Stimulated activated CD8-positive, alpha-beta memory T cell treated with anti-CD3 and anti-CD28 coated beads, Interleukin-12 subunit alpha, Interleukin-12 subunit beta, amount 100 ng/mL, for 1 hour (primary cell): ENCODE data around the gene OPN1MW.
A peak's percentile ranks its signal among the peaks of the same experiment; 100 is the strongest.
"Not testable (repeated sequence)": the region's sequence is repeated elsewhere in the genome, so short reads cannot be mapped to it uniquely, and the experiment has no call there.

ENCODE experiments used
- DNase-seq: peaks from one replicate; pipeline ENCODE4 v3.0.0-alpha.2; 2020; ENCODE audit warnings: low read depth

The OPN1MW gene

DNA sequence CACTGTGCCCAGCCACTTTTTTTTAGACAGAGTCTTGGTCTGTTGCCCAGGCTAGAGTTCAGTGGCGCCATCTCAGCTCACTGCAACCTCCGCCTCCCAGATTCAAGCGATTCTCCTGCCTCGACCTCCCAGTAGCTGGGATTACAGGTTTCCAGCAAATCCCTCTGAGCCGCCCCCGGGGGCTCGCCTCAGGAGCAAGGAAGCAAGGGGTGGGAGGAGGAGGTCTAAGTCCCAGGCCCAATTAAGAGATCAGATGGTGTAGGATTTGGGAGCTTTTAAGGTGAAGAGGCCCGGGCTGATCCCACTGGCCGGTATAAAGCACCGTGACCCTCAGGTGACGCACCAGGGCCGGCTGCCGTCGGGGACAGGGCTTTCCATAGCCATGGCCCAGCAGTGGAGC lies at the start of gene OPN1MW:
TSS of gene OPN1MW (plus strand) at position 301 of the 400 bp plus-strand sequence. CDS start at position 383, 82 bp downstream.
- DNase-seq, result not testable (repeated sequence)

DNA sequence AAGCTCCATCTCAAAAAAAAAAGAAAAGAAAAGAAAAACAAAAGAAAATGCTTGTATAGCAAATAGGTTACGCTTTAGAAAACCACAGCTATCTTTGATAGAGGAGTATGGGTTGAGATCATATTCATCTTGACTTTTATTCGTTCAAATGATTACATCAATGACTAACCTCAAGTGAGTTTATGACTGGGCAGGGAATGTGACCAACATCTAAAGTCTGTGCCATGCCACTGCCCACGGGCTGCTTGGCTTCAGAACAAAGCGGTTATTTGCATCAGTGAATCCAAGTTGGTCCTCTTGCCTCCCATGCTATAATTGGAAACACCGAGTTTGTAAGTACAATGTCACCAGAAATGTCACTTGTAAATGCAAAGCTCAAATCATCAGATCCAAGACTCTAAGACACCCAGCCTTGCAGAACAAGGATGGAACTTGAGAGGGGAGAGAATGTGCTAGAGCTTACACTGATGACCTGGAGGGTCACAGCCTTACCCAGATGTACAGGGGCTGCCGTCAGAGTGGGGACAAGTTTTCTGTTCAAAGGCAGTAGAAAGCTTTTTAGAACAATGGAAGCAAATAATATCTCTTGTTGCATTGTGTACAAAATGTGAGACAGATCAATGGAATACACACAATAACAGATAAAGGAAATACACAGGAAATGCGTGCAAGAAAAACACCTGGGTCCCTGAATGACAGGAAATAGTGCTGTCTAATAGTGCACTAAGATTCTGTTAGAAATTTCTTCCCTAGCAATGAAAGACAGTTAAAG lies 46.8 kb upstream of the OPN1MW start:
- DNase-seq, result no peak

DNA sequence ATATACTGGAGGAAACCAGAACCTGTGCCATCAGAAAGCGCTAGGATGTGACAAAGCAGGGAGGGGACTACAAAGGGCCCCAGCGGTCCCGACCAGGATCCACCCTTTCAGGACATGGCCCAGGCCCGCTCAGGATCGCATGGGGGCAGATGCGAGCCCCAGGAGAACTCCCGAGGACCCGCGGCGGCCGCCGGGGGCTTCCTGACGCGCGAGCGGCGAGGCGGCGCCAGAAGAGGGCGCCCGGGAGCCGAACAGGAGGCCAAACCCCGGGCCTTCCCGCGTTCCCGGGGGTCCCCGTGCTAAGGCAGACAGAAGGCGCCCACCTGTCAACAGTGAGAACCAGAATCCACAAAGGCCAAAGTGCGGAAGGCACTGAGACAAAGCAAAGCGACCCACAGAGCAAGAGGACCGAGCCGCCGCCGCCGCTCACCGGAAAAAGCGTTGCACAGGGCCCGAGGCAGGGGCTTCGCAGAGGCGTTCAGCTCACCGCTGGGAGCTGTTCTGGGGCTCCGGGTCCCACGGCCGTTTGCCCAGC lies 45.7 kb upstream of the OPN1MW start:
- peak; percentile 42 for DNase-seq

DNA sequence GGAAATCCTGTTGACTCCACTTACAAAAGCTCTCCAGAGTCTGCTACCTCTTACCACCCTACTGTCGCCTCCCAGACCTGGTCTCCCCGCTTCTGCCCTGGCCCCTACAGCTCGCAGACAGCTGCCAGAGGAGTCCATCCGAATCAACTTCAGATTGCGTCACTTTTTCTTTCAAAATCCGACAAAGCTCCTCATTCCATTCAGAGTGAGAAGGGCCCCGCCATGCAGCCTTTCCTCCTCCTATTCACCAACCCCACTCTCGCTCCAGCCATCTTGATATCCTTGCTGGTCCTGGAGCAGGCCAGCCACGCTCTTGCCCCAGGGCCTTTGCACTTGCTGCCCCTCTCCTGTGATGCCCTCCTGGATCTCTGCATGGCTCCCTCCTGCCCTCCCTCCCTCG lies 43.5 kb upstream of the OPN1MW start:
- DNase-seq, result no peak

DNA sequence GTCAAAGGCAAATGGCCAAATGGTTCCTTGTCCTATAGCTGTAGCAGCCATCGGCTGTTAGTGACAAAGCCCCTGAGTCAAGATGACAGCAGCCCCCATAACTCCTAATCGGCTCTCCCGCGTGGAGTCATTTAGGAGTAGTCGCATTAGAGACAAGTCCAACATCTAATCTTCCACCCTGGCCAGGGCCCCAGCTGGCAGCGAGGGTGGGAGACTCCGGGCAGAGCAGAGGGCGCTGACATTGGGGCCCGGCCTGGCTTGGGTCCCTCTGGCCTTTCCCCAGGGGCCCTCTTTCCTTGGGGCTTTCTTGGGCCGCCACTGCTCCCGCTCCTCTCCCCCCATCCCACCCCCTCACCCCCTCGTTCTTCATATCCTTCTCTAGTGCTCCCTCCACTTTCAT lies 42.2 kb upstream of the OPN1MW start:
- no peak for DNase-seq

DNA sequence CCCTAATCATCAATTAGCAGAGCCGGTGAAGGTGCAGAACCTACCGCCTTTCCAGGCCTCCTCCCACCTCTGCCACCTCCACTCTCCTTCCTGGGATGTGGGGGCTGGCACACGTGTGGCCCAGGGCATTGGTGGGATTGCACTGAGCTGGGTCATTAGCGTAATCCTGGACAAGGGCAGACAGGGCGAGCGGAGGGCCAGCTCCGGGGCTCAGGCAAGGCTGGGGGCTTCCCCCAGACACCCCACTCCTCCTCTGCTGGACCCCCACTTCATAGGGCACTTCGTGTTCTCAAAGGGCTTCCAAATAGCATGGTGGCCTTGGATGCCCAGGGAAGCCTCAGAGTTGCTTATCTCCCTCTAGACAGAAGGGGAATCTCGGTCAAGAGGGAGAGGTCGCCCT lies 41.7 kb upstream of the OPN1MW start:
- DNase-seq, result no peak

DNA sequence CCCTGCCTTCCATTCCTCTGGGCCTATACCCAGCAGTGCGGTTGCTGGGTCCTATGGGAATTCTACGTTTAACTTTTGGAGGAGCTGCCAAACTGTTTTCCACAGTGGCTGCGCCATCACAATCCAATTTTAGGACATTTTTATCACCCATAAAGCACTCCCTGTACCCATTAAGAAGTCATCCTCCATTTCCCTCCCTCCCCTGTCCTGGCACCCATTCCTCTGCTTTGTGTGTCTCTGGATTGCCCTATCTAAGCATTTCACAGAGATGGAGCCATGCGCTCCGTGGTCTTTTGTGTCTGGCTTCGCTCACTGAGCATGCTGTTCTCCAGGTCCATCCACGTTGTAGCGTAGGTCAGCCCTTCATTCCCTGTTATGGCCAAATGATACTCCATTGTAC lies 40.0 kb upstream of the OPN1MW start:
- no peak for DNase-seq

DNA sequence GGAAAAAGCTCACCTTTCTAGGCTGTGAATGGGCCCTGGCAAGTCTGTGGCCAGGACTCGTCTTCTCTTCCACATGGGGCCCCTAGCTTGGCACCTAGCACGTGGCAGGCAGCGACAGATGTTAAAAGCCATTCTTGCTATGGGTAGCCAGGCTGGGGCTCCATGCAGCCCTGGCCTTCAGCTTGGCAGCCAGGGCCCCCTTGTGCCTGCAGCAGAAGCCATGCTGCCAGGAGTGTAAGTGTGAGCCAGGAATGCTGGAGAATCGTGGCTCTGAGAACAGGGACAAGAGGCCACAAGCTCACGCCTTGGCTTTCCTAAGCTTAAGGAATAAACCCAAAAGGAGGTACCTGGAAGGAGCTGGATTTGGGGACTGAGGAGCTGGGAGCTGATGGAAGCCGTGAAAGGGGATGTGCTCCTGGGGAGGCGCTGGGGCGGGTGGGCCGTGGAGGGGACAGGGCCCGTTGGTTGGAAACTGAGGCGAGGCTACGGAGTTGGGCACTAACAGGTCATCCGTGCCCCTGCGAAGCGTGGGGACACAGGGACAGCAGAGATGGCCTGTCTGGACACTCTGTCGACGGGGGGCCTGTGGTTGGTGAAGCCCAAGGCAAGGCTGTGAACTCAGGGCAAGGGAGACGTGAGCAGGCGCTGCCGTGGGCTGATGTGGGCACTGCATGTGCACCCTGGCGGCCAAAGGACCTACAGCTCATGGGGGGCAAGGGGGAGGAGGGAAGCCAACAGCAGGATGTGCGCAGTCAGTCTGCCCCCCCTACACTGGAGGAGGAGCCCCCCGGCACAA lies 39.2 kb upstream of the OPN1MW start:
- no peak for DNase-seq

DNA sequence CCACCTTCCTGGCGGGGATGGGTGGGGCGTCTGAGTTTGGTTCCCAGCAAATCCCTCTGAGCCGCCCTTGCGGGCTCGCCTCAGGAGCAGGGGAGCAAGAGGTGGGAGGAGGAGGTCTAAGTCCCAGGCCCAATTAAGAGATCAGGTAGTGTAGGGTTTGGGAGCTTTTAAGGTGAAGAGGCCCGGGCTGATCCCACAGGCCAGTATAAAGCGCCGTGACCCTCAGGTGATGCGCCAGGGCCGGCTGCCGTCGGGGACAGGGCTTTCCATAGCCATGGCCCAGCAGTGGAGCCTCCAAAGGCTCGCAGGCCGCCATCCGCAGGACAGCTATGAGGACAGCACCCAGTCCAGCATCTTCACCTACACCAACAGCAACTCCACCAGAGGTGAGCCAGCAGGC lies 38.4 kb upstream of the OPN1MW start, which contains the start of gene OPN1LW:
TSS of gene OPN1LW (plus strand) at position 234 of the 400 bp plus-strand sequence. CDS start at position 275, 41 bp downstream.
- not testable (repeated sequence) for DNase-seq

DNA sequence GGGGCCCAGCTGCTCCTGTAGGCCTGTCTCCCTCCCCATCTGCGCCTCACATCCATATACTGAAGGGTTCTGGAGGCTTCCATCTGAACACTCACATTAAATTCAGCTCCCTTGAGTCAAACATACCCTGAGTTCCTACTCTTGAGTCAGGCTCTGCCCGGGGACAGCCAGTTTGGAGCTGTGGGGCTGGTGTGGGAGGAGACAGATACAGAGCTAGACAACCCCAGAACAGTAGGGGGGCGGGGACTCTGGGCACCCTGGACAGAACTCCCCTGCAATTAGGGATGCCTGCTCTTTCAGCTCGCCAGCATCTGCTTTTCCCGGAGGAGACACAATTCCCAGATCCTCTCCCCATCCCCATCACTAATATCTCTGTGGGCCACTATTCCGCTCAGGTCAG lies 31.4 kb upstream of the OPN1MW start:
- DNase-seq, result not testable (repeated sequence)

DNA sequence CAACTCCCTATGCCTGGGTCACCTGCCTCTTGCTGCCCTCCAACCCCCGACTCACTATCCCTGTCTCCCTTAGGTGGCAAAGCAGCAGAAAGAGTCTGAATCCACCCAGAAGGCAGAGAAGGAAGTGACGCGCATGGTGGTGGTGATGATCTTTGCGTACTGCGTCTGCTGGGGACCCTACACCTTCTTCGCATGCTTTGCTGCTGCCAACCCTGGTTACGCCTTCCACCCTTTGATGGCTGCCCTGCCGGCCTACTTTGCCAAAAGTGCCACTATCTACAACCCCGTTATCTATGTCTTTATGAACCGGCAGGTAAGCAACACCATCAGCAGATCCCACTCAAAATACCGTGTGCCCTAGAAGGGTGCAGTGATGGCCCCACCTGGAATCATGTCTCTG lies 26.2 kb upstream of the OPN1MW start:
- DNase-seq, result not testable (repeated sequence)

DNA sequence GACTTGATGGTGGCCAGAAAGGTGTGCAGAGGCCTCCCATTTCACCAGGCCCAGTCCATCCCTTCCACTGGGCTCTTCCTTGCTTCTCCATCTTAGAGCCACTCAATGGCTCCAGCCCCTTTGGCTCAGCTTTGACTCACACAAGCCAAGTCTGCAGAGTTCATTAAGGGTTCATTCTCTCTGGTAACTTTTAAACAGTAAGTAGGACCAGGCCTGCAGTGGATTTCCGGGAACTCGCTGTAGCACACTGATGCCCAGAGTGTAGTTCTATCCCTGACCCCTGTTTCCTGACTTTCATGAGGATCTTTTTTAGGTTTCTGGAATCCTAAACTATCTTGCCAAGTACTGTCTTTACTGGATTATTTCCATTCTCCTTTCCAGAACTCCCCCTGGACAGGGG lies 25.2 kb upstream of the OPN1MW start:
- DNase-seq, result not testable (repeated sequence)

DNA sequence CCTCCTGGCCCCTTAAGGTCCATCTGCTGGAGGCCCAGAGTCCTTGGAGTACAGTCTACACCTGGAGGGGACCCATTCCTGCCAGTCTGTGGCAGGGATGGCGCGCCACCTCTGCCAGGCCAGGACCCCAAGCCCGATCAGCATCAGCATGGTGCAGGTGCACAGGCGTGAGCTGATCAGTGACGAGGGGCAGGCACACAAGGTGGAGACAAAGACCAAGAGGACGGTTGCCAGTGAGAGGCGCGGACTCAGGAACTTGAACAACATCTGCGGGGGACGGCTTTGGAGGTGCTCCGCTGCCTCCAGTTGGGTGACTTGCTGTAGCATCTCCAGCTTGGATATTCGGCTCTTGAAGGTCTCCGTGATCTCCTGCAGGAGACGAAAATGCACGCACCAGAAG lies 23.1 kb upstream of the OPN1MW start:
- DNase-seq, result not testable (repeated sequence)

DNA sequence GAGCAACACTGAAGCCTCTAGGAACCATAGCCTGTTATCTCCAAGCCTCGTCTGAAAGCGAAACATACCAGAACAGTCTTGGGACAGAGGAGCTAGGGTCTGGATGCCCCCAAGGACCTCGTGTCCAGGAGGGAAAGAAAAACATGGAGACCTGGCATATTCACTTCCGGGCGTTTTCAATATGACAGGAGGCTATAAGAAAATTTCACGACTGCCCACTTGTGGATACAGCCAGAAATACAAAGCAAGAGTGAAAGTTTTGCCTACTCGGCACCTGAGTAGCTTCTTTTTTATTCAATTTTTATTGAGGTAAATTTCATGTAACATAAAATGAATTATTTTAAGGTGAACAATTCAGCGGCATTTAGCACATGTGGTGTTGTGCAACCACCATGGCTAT lies 17.5 kb upstream of the OPN1MW start:
- not testable (repeated sequence) for DNase-seq

DNA sequence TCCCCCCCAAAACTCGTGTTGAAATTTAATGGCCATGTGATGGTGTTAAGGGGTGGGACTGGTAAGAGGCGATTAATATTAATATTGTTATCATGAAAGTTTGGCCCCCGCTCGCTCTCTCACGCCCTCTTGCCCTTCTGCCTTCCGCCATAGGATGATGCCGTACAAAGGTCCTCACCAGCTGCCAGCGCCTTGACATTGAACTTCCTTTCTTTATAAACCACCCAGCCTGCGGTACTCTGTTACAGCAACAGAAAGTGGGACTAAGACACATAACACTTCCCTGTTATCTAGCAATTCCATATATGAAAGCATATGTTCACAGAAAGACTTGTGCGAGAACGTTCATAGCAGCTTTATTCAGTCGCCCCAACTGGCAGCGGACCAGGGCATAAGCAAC lies 14.0 kb upstream of the OPN1MW start:
- not testable (repeated sequence) for DNase-seq

DNA sequence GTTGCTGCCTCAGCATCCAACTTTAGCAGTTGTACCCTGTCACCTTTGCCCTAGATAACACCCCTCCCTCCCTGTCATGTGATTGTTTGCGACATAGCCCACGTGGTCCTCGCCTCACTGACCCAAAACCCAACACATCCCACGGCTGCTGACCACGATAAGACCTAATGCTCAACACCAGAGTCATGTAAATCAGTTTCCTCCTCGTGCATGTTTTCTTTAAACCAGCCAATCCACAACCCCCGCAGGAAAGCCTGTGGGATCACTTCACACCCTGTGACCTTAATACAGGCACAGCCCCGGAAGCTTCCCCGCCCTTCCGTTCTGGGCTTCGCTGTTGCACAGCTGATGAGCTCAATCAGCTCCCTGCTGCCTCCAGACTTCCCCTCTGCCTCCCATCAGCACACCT lies 9.9 kb upstream of the OPN1MW start:
- not testable (repeated sequence) for DNase-seq

DNA sequence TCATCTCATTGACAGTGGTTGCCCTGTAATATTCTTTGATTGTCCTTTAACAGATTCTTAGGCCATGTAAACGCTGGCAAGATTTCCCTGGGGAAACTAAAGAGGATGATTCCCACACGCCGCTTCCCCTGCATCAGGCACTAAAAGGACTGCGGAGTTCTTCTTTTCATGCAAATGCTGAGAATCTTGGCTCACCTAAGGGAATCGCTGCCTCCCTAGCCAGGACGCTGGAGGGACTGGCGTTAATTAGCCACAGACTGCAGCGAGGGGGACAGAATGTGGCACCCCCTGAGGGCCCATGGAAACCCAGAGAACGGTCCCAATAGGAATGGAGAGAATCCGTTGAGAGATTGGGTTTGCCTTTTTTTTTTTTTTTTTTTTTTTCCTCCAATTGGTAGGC lies 8.0 kb upstream of the OPN1MW start:
- not testable (repeated sequence) for DNase-seq

DNA sequence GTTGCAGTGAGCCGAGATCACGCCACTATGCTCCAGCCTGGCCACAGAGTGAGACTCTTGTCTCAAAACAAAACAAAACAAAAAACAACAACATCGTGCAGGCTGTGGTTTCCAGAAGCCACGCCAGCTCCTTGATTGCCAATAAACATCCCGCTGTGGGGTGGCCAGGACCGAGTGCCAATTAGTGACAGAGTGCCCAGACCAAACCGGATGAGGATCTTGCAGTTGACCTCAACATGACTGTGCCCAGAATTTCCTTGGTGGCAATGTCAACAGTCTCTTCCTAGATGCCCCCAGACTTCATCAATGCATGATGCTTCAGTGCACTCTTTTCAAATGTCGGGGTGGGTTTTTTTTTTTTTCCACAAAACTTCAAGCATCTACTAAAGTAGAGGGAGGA lies 1.4 kb downstream of the OPN1MW start:
- not testable (repeated sequence) for DNase-seq

DNA sequence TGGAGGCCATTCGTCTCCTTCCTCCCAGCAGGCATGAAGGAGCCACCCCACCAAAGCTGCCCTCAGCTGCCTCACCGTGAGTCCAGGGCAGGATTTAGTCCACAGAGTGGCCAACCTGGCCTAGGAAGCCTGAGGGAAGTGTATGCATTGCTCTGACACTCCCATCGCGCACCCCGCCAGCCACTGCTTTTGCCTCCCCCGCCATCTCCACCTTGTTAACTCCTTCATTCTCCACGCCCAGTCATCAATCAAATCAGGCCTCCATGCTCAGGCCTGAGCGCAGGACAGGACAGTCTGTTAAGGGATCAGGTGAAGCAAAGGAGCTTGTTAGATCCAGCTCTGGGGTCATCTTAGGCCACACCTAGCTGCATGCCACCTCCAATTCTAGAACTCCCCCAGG lies 10.4 kb downstream of the OPN1MW start:
- not testable (repeated sequence) for DNase-seq

DNA sequence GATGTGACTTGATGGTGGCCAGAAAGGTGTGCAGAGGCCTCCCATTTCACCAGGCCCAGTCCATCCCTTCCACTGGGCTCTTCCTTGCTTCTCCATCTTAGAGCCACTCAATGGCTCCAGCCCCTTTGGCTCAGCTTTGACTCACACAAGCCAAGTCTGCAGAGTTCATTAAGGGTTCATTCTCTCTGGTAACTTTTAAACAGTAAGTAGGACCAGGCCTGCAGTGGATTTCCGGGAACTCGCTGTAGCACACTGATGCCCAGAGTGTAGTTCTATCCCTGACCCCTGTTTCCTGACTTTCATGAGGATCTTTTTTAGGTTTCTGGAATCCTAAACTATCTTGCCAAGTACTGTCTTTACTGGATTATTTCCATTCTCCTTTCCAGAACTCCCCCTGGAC lies 11.9 kb downstream of the OPN1MW start:
- DNase-seq, result not testable (repeated sequence)

DNA sequence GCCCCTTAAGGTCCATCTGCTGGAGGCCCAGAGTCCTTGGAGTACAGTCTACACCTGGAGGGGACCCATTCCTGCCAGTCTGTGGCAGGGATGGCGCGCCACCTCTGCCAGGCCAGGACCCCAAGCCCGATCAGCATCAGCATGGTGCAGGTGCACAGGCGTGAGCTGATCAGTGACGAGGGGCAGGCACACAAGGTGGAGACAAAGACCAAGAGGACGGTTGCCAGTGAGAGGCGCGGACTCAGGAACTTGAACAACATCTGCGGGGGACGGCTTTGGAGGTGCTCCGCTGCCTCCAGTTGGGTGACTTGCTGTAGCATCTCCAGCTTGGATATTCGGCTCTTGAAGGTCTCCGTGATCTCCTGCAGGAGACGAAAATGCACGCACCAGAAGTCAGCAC lies 14.1 kb downstream of the OPN1MW start:
- DNase-seq, result not testable (repeated sequence)

DNA sequence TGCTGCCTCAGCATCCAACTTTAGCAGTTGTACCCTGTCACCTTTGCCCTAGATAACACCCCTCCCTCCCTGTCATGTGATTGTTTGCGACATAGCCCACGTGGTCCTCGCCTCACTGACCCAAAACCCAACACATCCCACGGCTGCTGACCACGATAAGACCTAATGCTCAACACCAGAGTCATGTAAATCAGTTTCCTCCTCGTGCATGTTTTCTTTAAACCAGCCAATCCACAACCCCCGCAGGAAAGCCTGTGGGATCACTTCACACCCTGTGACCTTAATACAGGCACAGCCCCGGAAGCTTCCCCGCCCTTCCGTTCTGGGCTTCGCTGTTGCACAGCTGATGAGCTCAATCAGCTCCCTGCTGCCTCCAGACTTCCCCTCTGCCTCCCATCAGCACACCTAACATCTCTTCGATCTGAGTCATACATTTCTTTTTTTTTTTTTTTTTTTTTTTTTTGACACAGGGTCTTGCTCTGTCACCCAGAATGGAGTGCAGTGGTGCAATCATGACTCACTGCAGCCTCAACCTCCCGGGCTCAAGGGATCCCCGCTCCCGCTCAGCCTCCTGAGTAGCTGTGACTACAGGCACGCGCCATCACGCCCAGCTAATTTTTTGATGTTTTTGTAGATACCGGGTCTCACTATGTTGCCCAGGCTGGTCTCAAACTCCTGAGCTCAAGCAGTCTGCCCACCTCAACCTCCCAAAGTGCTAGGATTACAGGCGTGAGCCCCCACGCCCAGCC lies 27.4 kb downstream of the OPN1MW start:
- DNase-seq, result not testable (repeated sequence)
